D721Med (cell line): ENCODE measurements around the gene VMAC.
"Not testable (repeated sequence)": the region's sequence is repeated elsewhere in the genome, so short reads cannot be mapped to it uniquely, and the experiment has no call there.

Source experiments
- DNase-seq: peaks from one replicate; pipeline ENCODE4 v3.0.0; 2011; ENCODE audit warnings: low spot score; ENCODE audit not compliant: insufficient read length
- FAIRE-seq: peaks from 2 replicates; lab custom pipeline; 2011; peaks lifted over from hg19 to GRCh38; lab: Jason Lieb, UNC
- CTCF ChIP-seq: IDR thresholded peaks from 2 replicates; pipeline ENCODE4 v1.5.1; 2012; ENCODE audit warnings: mild to moderate bottlenecking, control low read depth; ENCODE audit not compliant: insufficient read depth; ENCODE audit errors: missing control alignments

Gene VMAC

GRCh38 chr19:5904352-5905113 lies at the start of gene VMAC:
Gene VMAC, plus strand, starts transcription at chr19:5904872. Its CDS starts 19 bp downstream, at chr19:5904891.
- FAIRE-seq = peak; percentile 71
- peak; percentile 68 for DNase-seq
- no peak for TF ChIP-seq CTCF

- DNase-seq = peak; percentile 27
- FAIRE-seq = not testable (repeated sequence)
These were observed 49.5 kb upstream of the VMAC start for GRCh38 chr19:5855151-5855550.

GRCh38 chr19:5857203-5858081 lies 47.2 kb upstream of the VMAC start:
- no peak for TF ChIP-seq CTCF
- peak; percentile 7 for DNase-seq
- no peak for FAIRE-seq

GRCh38 chr19:5863030-5863665 lies 41.5 kb upstream of the VMAC start:
- DNase-seq (peak; percentile 12), FAIRE-seq (no peak)
- TF ChIP-seq CTCF = no peak

- FAIRE-seq = no peak
- no peak for TF ChIP-seq CTCF
- no peak for DNase-seq
These were observed 40.5 kb upstream of the VMAC start for GRCh38 chr19:5864013-5864720.

- TF ChIP-seq CTCF = no peak
- FAIRE-seq = no peak
- DNase-seq = peak; percentile 16
These were observed 39.8 kb upstream of the VMAC start for GRCh38 chr19:5864725-5865486.

GRCh38 chr19:5865772-5866171 lies 38.9 kb upstream of the VMAC start:
- no peak for TF ChIP-seq CTCF
- DNase-seq = no peak
- no peak for FAIRE-seq
